Measurements from ENCODE around the gene IGSF9B. TPM values are rescaled to one million over a fixed set of nuclear protein-coding genes. Genes with fewer than 3 reads are reported as not detected.

IGSF9B gene
- total RNA-seq, 1 donor from 2014 or later, result 10.1 TPM

- H3K27ac ChIP-seq, result no peak overlapping the region
Measured at GRCh38 chr11:133980665-133981064, 23.9 kb upstream of the IGSF9B start.

DNA sequence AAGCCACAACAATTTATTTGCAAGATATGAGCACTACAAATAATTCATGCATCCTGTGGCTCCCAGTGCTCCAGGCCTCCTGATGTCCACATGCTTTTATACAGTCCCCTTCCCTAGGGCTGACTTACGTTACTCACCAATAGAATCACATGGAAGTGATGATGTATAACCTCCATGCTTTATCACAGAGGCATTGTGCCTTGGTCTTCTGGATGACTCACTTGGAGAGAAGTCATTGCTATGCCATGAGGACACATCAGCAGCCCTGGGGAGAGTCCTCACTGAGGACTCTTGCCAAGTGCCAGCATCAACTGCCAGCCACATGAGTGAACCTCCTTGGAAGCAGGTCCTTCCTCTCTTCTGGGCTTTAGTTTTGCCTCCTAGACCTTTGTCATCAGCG is 22.0 kb upstream of the IGSF9B start:
- Histone ChIP-seq H3K4me3 (no peak overlapping the region), H3K36me3 (no peaks in the 10 kb centered on the region), H3K4me1 (no peaks in the 10 kb centered on the region), H3K27me3 (no peaks in the 10 kb centered on the region), H3K27ac (no peak overlapping the region), H3K9me3 (no peaks in the 10 kb centered on the region)
- no peak for DNase-seq (ENCODE audit: extremely low spot score in 2 of 2)
- intact Hi-C loops (cut with DNase I), result no loop called here
- TF ChIP-seq POLR2AphosphoS5 (IDR thresholded peaks at IDR 0.05; ENCODE audit: insufficient read depth in 1 of 2, low read depth in 1 of 2) (no peak), POLR2A (IDR thresholded peaks at IDR 0.05) (no peak), CTCF (IDR thresholded peaks at IDR 0.05) (no peak)

More at GRCh38 chr11:133980665-133981064, 23.9 kb upstream of the IGSF9B start:
- H3K27me3 ChIP-seq, result no peaks in the 10 kb centered on the region
- no peak for DNase-seq (ENCODE audit: extremely low spot score in 2 of 2)
- no peaks in the 10 kb centered on the region for H3K36me3 ChIP-seq
- intact Hi-C loops (cut with DNase I), result no loop called here
- TF ChIP-seq CTCF (IDR thresholded peaks at IDR 0.05), result no peak
- no peak for TF ChIP-seq POLR2AphosphoS5 (IDR thresholded peaks at IDR 0.05; ENCODE audit: insufficient read depth in 1 of 2, low read depth in 1 of 2)
- TF ChIP-seq POLR2A (IDR thresholded peaks at IDR 0.05), result no peak
- H3K4me1 ChIP-seq, result no peaks in the 10 kb centered on the region
- no peak overlapping the region for H3K4me3 ChIP-seq
- no peaks in the 10 kb centered on the region for H3K9me3 ChIP-seq

DNA sequence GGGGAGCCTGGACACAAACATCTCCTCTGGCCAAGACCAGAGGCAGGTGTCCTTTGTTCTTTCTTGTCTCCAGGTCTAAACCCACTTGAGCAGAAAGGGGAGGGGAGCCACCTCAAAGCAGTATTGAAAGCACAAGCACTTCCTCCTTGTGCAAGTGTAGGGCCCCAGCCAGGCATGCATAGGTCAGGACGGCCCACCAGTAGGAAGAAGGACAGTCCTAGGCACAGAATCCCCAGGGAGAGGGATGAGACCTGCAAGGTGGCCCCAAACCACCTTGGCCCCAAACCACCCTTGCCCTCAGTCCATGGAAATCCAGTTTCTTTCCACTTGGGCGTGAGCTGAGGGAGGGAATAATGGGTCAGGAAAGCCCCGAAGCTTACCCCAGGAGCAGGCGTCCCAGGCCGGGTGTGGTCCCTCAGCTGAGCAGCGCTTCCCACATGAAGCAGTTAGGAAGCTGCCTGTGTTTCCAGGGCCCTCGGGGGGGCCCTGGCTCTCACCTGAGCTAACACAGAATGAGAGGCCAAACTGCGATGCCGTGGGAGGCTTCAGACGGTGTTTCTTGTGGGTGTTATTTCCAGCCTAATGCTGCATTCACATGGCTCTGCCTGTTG is 20.4 kb upstream of the IGSF9B start:
- no peaks in the 10 kb centered on the region for H3K9me3 ChIP-seq
- intact Hi-C loops (cut with DNase I), result no loop called here
- no peaks in the 10 kb centered on the region for H3K27me3 ChIP-seq
- no peaks in the 10 kb centered on the region for H3K36me3 ChIP-seq
- no peak overlapping the region for H3K27ac ChIP-seq
- no peaks in the 10 kb centered on the region for H3K4me1 ChIP-seq
- TF ChIP-seq CTCF (IDR thresholded peaks at IDR 0.05) (no peak), POLR2AphosphoS5 (IDR thresholded peaks at IDR 0.05; ENCODE audit: insufficient read depth in 1 of 2, low read depth in 1 of 2) (no peak), POLR2A (IDR thresholded peaks at IDR 0.05) (no peak)
- H3K4me3 ChIP-seq, result no peak overlapping the region
- DNase-seq (ENCODE audit: extremely low spot score in 2 of 2), result no peak

- DNase-seq (ENCODE audit: extremely low spot score in 2 of 2), result no peak
- Histone ChIP-seq H3K4me3 (no peak overlapping the region), H3K27ac (no peak overlapping the region), H3K27me3 (no peaks in the 10 kb centered on the region), H3K36me3 (no peaks in the 10 kb centered on the region), H3K9me3 (no peaks in the 10 kb centered on the region), H3K4me1 (no peaks in the 10 kb centered on the region)
- TF ChIP-seq POLR2A (IDR thresholded peaks at IDR 0.05) (no peak), POLR2AphosphoS5 (IDR thresholded peaks at IDR 0.05; ENCODE audit: insufficient read depth in 1 of 2, low read depth in 1 of 2) (no peak), CTCF (IDR thresholded peaks at IDR 0.05) (no peak)
- intact Hi-C loops (cut with DNase I), result no loop called here
Measured at GRCh38 chr11:133975488-133975849, 18.7 kb upstream of the IGSF9B start.

DNA sequence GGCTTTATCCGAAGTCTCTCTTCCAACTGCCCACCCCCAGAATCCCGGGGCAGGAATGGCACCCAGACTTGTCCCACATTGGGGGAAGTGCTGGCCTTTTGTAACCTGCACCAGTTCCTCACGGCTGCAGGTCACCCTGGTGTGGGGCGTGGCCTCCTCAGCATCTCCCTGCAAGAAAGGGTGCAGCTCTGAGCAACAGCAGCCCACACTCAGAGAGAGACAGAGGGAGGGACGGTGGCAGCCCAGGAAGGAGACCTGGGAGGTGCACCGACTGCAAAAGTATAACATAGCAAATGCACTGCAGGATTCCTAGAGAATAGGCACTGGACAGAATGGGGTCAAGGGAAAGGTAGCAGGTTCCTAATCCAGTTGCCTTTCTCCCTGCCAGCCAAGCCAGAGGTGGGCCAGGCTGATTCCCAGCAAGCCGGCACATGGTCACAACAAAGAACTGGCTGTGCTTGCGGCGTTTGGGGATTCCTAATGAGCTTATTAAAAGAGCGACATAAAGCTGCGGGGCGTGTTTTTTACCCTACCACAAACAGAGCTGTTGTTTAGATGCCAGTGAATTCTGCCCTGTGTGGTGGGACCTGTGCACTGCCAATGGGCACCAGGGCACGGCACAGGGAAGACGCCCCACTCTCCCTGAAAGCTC is 18.2 kb upstream of the IGSF9B start:
- intact Hi-C loops (cut with DNase I), result no loop called here
- no peaks in the 10 kb centered on the region for H3K4me1 ChIP-seq
- no peak for TF ChIP-seq POLR2AphosphoS5 (IDR thresholded peaks at IDR 0.05; ENCODE audit: insufficient read depth in 1 of 2, low read depth in 1 of 2)
- TF ChIP-seq POLR2A (IDR thresholded peaks at IDR 0.05), result no peak
- no peak for TF ChIP-seq CTCF (IDR thresholded peaks at IDR 0.05)

More for the DNA sequence above, 18.2 kb upstream of the IGSF9B start:
- Histone ChIP-seq H3K36me3 (no peaks in the 10 kb centered on the region), H3K4me3 (no peak overlapping the region), H3K27ac (no peak overlapping the region), H3K27me3 (no peaks in the 10 kb centered on the region), H3K9me3 (no peaks in the 10 kb centered on the region)
- no peak for DNase-seq (ENCODE audit: extremely low spot score in 2 of 2)

All from vagina (tissue), 2 donors.